ENCODE data around the gene SRCIN1. TPM values are rescaled to one million over a fixed set of nuclear protein-coding genes. Genes with fewer than 3 reads are reported as not detected.
"Not testable (repeated sequence)": the region's sequence is repeated elsewhere in the genome, so short reads cannot be mapped to it uniquely, and the experiment has no call there.

The SRCIN1 gene, protein sequence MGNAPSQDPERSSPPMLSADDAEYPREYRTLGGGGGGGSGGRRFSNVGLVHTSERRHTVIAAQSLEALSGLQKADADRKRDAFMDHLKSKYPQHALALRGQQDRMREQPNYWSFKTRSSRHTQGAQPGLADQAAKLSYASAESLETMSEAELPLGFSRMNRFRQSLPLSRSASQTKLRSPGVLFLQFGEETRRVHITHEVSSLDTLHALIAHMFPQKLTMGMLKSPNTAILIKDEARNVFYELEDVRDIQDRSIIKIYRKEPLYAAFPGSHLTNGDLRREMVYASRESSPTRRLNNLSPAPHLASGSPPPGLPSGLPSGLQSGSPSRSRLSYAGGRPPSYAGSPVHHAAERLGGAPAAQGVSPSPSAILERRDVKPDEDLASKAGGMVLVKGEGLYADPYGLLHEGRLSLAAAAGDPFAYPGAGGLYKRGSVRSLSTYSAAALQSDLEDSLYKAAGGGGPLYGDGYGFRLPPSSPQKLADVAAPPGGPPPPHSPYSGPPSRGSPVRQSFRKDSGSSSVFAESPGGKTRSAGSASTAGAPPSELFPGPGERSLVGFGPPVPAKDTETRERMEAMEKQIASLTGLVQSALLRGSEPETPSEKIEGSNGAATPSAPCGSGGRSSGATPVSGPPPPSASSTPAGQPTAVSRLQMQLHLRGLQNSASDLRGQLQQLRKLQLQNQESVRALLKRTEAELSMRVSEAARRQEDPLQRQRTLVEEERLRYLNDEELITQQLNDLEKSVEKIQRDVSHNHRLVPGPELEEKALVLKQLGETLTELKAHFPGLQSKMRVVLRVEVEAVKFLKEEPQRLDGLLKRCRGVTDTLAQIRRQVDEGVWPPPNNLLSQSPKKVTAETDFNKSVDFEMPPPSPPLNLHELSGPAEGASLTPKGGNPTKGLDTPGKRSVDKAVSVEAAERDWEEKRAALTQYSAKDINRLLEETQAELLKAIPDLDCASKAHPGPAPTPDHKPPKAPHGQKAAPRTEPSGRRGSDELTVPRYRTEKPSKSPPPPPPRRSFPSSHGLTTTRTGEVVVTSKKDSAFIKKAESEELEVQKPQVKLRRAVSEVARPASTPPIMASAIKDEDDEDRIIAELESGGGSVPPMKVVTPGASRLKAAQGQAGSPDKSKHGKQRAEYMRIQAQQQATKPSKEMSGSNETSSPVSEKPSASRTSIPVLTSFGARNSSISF
- total RNA-seq: 5.2 and 10.8 TPM in 2 replicates
- 2.3 and 4.6 TPM in 2 replicates for polyA plus RNA-seq

GRCh38 chr17:38605841-38606645 lies at the start of gene SRCIN1:
Gene SRCIN1 (minus strand): TSS chr17:38605952. CDS start chr17:38605705, 247 bp downstream.
- H3K4me3 ChIP-seq: peak within 1 kb of the TSS; percentile 53
- peaks cover 69% of the 10 kb centered on the region for H3K27me3 ChIP-seq
- H3K27ac ChIP-seq: no peak within 1 kb of the TSS
- H3K36me3 ChIP-seq: no peaks in the 10 kb centered on the region
- H3K9me3 ChIP-seq (ENCODE audit: low read depth): no peaks in the 10 kb centered on the region
- H3K4me1 ChIP-seq (ENCODE audit: low read depth): peaks cover 15% of the 10 kb centered on the region
- peak; percentile 13 to 65 for DNase-seq (ENCODE audit: low read depth in 1 of 2, low spot score in 1 of 2)
- TF ChIP-seq, protein P1, sequence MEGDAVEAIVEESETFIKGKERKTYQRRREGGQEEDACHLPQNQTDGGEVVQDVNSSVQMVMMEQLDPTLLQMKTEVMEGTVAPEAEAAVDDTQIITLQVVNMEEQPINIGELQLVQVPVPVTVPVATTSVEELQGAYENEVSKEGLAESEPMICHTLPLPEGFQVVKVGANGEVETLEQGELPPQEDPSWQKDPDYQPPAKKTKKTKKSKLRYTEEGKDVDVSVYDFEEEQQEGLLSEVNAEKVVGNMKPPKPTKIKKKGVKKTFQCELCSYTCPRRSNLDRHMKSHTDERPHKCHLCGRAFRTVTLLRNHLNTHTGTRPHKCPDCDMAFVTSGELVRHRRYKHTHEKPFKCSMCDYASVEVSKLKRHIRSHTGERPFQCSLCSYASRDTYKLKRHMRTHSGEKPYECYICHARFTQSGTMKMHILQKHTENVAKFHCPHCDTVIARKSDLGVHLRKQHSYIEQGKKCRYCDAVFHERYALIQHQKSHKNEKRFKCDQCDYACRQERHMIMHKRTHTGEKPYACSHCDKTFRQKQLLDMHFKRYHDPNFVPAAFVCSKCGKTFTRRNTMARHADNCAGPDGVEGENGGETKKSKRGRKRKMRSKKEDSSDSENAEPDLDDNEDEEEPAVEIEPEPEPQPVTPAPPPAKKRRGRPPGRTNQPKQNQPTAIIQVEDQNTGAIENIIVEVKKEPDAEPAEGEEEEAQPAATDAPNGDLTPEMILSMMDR (IDR thresholded peaks at IDR 0.05; ENCODE audit: low read depth, low read length): peak; percentile 82

GRCh38 chr17:38654411-38655398 lies 49.0 kb upstream of the SRCIN1 start:
- no peaks in the 10 kb centered on the region for H3K4me1 ChIP-seq (ENCODE audit: low read depth)
- H3K27me3 ChIP-seq: no peaks in the 10 kb centered on the region
- no peaks in the 10 kb centered on the region for H3K9me3 ChIP-seq (ENCODE audit: low read depth)
- no peaks in the 10 kb centered on the region for H3K36me3 ChIP-seq
- H3K4me3 ChIP-seq: no peak overlapping the region
- H3K27ac ChIP-seq: no peak overlapping the region
- TF ChIP-seq, protein P1 (IDR thresholded peaks at IDR 0.05; ENCODE audit: low read depth, low read length): no peak
- no peak for DNase-seq (ENCODE audit: low read depth in 1 of 2, low spot score in 1 of 2)

- Histone ChIP-seq H3K27ac (no peak overlapping the region), H3K4me1 (ENCODE audit: low read depth) (no peaks in the 10 kb centered on the region), H3K27me3 (no peaks in the 10 kb centered on the region), H3K36me3 (no peaks in the 10 kb centered on the region), H3K9me3 (ENCODE audit: low read depth) (no peaks in the 10 kb centered on the region), H3K4me3 (no peak overlapping the region)
- TF ChIP-seq, protein P1 (IDR thresholded peaks at IDR 0.05; ENCODE audit: low read depth, low read length): no peak
- DNase-seq (ENCODE audit: low read depth in 1 of 2, low spot score in 1 of 2): no peak
These were observed 47.9 kb upstream of the SRCIN1 start for GRCh38 chr17:38653679-38654078.

DNA sequence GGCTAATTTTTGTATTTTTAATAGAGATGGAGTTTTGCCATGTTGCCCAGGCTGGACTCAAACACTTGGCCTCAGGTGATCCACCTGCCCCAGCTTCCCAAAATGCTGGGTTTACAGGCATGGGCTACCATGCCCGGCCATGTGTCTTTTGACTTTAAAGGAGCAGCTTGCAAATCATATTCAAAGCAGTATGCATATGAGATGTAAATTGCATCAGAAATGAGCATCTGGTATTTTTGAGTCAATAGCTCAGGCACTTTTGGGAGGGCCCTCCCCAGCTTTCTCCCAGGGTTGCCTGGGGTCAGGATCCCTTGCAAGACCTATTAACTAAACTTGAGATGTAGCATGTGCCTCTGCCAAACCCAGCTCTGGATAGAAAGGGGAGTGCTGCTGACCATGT lies 47.5 kb upstream of the SRCIN1 start:
- H3K27me3 ChIP-seq: no peaks in the 10 kb centered on the region
- H3K4me3 ChIP-seq: no peak overlapping the region
- no peak for DNase-seq (ENCODE audit: low read depth in 1 of 2, low spot score in 1 of 2)

DNA sequence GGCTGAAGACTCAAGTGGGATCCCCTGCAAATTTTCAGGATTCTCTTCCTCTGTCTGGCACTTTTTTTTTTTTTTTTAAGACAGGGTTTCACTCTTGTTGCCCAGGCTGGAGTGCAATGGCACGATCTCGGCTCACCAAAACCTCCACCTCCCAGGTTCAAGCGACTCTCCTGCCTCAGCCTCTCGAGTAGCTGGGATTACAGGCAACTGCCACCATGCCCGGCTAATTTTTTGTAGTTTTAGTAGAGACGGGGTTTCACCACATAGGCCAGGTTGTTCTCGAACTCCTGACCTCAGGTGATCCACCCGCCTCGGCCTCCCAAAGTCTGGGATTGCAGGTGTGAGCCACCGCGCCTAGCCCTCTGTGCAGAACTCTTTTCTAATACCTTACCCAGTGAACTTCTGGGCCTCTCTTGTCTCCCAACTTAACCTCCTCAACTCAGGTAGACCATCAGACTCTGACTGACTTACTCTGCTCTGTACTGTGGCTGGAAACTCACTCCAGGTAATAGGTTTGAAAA lies 45.0 kb upstream of the SRCIN1 start:
- H3K4me1 ChIP-seq (ENCODE audit: low read depth); H3K9me3 ChIP-seq (ENCODE audit: low read depth); DNase-seq (ENCODE audit: low read depth in 1 of 2, low spot score in 1 of 2); H3K27me3 ChIP-seq; H3K27ac ChIP-seq; H3K36me3 ChIP-seq; H3K4me3 ChIP-seq: not testable (repeated sequence)

More for the DNA sequence above, 47.5 kb upstream of the SRCIN1 start:
- Histone ChIP-seq H3K4me1 (ENCODE audit: low read depth) (no peaks in the 10 kb centered on the region), H3K9me3 (ENCODE audit: low read depth) (no peaks in the 10 kb centered on the region), H3K27ac (no peak overlapping the region), H3K36me3 (no peaks in the 10 kb centered on the region)
- TF ChIP-seq, protein P1 (IDR thresholded peaks at IDR 0.05; ENCODE audit: low read depth, low read length): no peak
